ENCODE results near the gene HCRTR1.

HCRTR1 gene

GRCh38 chr1:31643976-31644559 lies 26.6 kb downstream of the HCRTR1 start:
- no peaks in the 10 kb centered on the region for H3K9me3 ChIP-seq (ENCODE audit: insufficient read depth, low read depth, low read length)
- H3K36me3 ChIP-seq (ENCODE audit: insufficient read depth, low read length): no peaks in the 10 kb centered on the region
- H3K4me2 ChIP-seq (ENCODE audit: low read depth, low read length, poor library complexity, severe bottlenecking): peak overlapping the region; percentile 98
- peaks cover 49% of the 10 kb centered on the region for H3K4me1 ChIP-seq (ENCODE audit: insufficient read depth, low read length, poor library complexity, severe bottlenecking)
- TF ChIP-seq EZH2phosphoT487 (IDR thresholded peaks at IDR 0.05; ENCODE audit: borderline replicate concordance) (no peak), CTCF (conservative IDR thresholded peaks at IDR 0.05; ENCODE audit: low read length) (no peak)
- no peaks in the 10 kb centered on the region for H3K9me2 ChIP-seq (replicated peaks; ENCODE audit: low read depth, low read length)
- peak overlapping the region; percentile 93 for H3K9ac ChIP-seq (ENCODE audit: low read depth, low read length, poor library complexity, severe bottlenecking)
- H3K27me3 ChIP-seq (ENCODE audit: insufficient read depth, low read length, poor library complexity, severe bottlenecking): peaks cover 5% of the 10 kb centered on the region
- peak overlapping the region; percentile 94 for H2AFZ ChIP-seq (ENCODE audit: low read length)
- peaks cover 48% of the 10 kb centered on the region for H3K79me2 ChIP-seq (ENCODE audit: insufficient read depth, low read length)
- peak overlapping the region; percentile 95 for H3K4me3 ChIP-seq (ENCODE audit: low read length, poor library complexity, severe bottlenecking)
- H3F3A ChIP-seq (ENCODE audit: low read depth): no peaks in the 10 kb centered on the region
- H4K20me1 ChIP-seq (ENCODE audit: insufficient read depth, low read length, poor library complexity, severe bottlenecking): peaks cover 3% of the 10 kb centered on the region

- TF ChIP-seq CTCF (conservative IDR thresholded peaks at IDR 0.05; ENCODE audit: low read length): no peak
- TF ChIP-seq EZH2phosphoT487 (IDR thresholded peaks at IDR 0.05; ENCODE audit: borderline replicate concordance): no peak
Measured at GRCh38 chr1:31644560-31645273, 27.2 kb downstream of the HCRTR1 start, which contains the start of gene PEF1. Gene PEF1 (minus strand): TSS chr1:31644876. CDS start chr1:31644864, 12 bp downstream.

GRCh38 chr1:31645274-31645568 lies 27.7 kb downstream of the HCRTR1 start:
- H3K4me3 ChIP-seq (ENCODE audit: low read length, poor library complexity, severe bottlenecking): peak overlapping the region; percentile 95
- H3K4me1 ChIP-seq (ENCODE audit: insufficient read depth, low read length, poor library complexity, severe bottlenecking): peaks cover 38% of the 10 kb centered on the region
- no peaks in the 10 kb centered on the region for H3K36me3 ChIP-seq (ENCODE audit: insufficient read depth, low read length)
- no peaks in the 10 kb centered on the region for H3F3A ChIP-seq (ENCODE audit: low read depth)
- H4K20me1 ChIP-seq (ENCODE audit: insufficient read depth, low read length, poor library complexity, severe bottlenecking): no peaks in the 10 kb centered on the region
- H3K27me3 ChIP-seq (ENCODE audit: insufficient read depth, low read length, poor library complexity, severe bottlenecking): peaks cover 5% of the 10 kb centered on the region
- peak overlapping the region; percentile 92 for H3K4me2 ChIP-seq (ENCODE audit: low read depth, low read length, poor library complexity, severe bottlenecking)
- no peaks in the 10 kb centered on the region for H3K9me2 ChIP-seq (replicated peaks; ENCODE audit: low read depth, low read length)
- H3K9me3 ChIP-seq (ENCODE audit: insufficient read depth, low read depth, low read length): no peaks in the 10 kb centered on the region
- H3K9ac ChIP-seq (ENCODE audit: low read depth, low read length, poor library complexity, severe bottlenecking): peak overlapping the region; percentile 93
- peaks cover 37% of the 10 kb centered on the region for H3K79me2 ChIP-seq (ENCODE audit: insufficient read depth, low read length)
- no peak for TF ChIP-seq EZH2phosphoT487 (IDR thresholded peaks at IDR 0.05; ENCODE audit: borderline replicate concordance)
- no peak for TF ChIP-seq CTCF (conservative IDR thresholded peaks at IDR 0.05; ENCODE audit: low read length)
- peak overlapping the region; percentile 94 for H2AFZ ChIP-seq (ENCODE audit: low read length)

More at GRCh38 chr1:31644560-31645273, 27.2 kb downstream of the HCRTR1 start, which contains the start of gene PEF1:
- Histone ChIP-seq H3K36me3 (ENCODE audit: insufficient read depth, low read length) (no peaks in the 10 kb centered on the region), H4K20me1 (ENCODE audit: insufficient read depth, low read length, poor library complexity, severe bottlenecking) (no peaks in the 10 kb centered on the region), H3K9ac (ENCODE audit: low read depth, low read length, poor library complexity, severe bottlenecking) (peak within 1 kb of the TSS; percentile 93), H3F3A (ENCODE audit: low read depth) (no peaks in the 10 kb centered on the region), H3K4me1 (ENCODE audit: insufficient read depth, low read length, poor library complexity, severe bottlenecking) (peaks cover 43% of the 10 kb centered on the region), H3K27me3 (ENCODE audit: insufficient read depth, low read length, poor library complexity, severe bottlenecking) (peaks cover 5% of the 10 kb centered on the region), H3K4me3 (ENCODE audit: low read length, poor library complexity, severe bottlenecking) (peak within 1 kb of the TSS; percentile 95), H3K4me2 (ENCODE audit: low read depth, low read length, poor library complexity, severe bottlenecking) (peak within 1 kb of the TSS; percentile 98), H3K9me2 (replicated peaks; ENCODE audit: low read depth, low read length) (no peaks in the 10 kb centered on the region), H3K79me2 (ENCODE audit: insufficient read depth, low read length) (peaks cover 41% of the 10 kb centered on the region), H2AFZ (ENCODE audit: low read length) (peak within 1 kb of the TSS; percentile 94), H3K9me3 (ENCODE audit: insufficient read depth, low read depth, low read length) (no peaks in the 10 kb centered on the region)
